ENCODE data around the gene SH3BGRL3.
"Not testable (repeated sequence)": the region's sequence is repeated elsewhere in the genome, so short reads cannot be mapped to it uniquely, and the experiment has no call there.

The SH3BGRL3 gene

GRCh38 chr1:26279456-26280332 lies at the start of gene SH3BGRL3:
Gene SH3BGRL3, plus strand, starts transcription at chr1:26280086. Its CDS starts 70 bp downstream, at chr1:26280156.
- peak within 1 kb of the TSS; percentile 81 for H3K4me3 ChIP-seq (ENCODE audit: low read depth, low read length)
- H3K9me3 ChIP-seq (ENCODE audit: control insufficient read depth, insufficient read depth, low read length), result no peaks in the 10 kb centered on the region
- peak within 1 kb of the TSS; percentile 45 for H3K9ac ChIP-seq (ENCODE audit: low read depth, low read length)
- peaks cover 38% of the 10 kb centered on the region for H3K36me3 ChIP-seq (ENCODE audit: control insufficient read depth, insufficient read depth, low read length)
- H3K27me3 ChIP-seq (ENCODE audit: control insufficient read depth, insufficient read depth, low read length), result no peaks in the 10 kb centered on the region
- H3K27ac ChIP-seq (ENCODE audit: low read depth, low read length), result peak within 1 kb of the TSS; percentile 87
- H3K4me1 ChIP-seq (ENCODE audit: control insufficient read depth, insufficient read depth, low read length), result peaks cover 32% of the 10 kb centered on the region

GRCh38 chr1:26230682-26231081 lies 49.2 kb upstream of the SH3BGRL3 start:
- H3K27me3 ChIP-seq (ENCODE audit: control insufficient read depth, insufficient read depth, low read length), result peaks cover 18% of the 10 kb centered on the region
- not testable (repeated sequence) for H3K9ac ChIP-seq (ENCODE audit: low read depth, low read length); H3K9me3 ChIP-seq (ENCODE audit: control insufficient read depth, insufficient read depth, low read length); H3K4me1 ChIP-seq (ENCODE audit: control insufficient read depth, insufficient read depth, low read length); H3K4me3 ChIP-seq (ENCODE audit: low read depth, low read length); H3K27ac ChIP-seq (ENCODE audit: low read depth, low read length); H3K36me3 ChIP-seq (ENCODE audit: control insufficient read depth, insufficient read depth, low read length)

DNA sequence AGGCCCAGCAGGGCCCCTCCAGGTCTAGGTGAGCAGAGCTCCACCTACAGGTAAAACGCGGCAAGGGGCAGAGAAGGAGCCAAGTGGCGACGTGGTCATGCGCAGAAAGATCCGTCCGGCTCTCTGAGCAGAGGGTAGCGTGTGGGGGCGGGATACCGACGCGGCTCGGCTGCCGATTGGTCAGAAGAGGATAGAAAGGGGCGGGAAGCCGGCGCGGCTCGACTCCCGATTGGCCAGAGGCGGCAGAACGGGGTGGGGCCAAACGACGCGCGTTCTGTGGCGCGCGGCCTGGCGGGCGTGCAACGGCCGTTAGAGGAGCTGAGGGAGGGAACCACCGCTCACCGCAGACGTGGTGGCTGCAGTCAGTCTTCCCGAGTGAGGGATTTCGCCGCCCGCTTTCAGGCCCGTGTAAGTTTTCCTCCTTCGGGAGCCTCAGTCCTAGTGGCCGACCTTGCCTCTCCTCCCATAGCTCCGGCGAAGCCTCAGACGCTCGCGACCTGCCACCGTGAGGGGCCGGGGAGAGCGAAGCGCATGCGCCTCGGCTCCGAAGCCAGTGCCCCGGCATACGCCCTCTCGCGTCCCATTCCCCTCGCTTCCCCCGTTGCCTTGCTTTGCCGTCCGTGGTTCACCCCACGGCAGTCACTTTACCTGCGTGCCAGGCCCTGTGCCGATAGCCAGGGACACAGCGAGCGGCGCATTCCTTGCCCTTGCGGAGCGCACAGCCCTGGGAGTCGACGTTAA lies 45.8 kb upstream of the SH3BGRL3 start, which contains the start of gene CEP85:
Gene CEP85 (plus strand): TSS at position 298 of the 741 bp plus-strand sequence. CDS start 5,584 bp downstream, outside the sequence.
- no peaks in the 10 kb centered on the region for H3K4me1 ChIP-seq (ENCODE audit: control insufficient read depth, insufficient read depth, low read length)
- H3K36me3 ChIP-seq (ENCODE audit: control insufficient read depth, insufficient read depth, low read length), result 0 out of 2 replicates have a peak, but pooled peaks cover 5% of the 10 kb centered on the region
- peak within 1 kb of the TSS; percentile 100 for H3K4me3 ChIP-seq (ENCODE audit: low read depth, low read length)
- H3K27ac ChIP-seq (ENCODE audit: low read depth, low read length), result peak within 1 kb of the TSS; percentile 81
- H3K9me3 ChIP-seq (ENCODE audit: control insufficient read depth, insufficient read depth, low read length), result no peaks in the 10 kb centered on the region
- no peaks in the 10 kb centered on the region for H3K27me3 ChIP-seq (ENCODE audit: control insufficient read depth, insufficient read depth, low read length)
- H3K9ac ChIP-seq (ENCODE audit: low read depth, low read length), result peak within 1 kb of the TSS; percentile 83

DNA sequence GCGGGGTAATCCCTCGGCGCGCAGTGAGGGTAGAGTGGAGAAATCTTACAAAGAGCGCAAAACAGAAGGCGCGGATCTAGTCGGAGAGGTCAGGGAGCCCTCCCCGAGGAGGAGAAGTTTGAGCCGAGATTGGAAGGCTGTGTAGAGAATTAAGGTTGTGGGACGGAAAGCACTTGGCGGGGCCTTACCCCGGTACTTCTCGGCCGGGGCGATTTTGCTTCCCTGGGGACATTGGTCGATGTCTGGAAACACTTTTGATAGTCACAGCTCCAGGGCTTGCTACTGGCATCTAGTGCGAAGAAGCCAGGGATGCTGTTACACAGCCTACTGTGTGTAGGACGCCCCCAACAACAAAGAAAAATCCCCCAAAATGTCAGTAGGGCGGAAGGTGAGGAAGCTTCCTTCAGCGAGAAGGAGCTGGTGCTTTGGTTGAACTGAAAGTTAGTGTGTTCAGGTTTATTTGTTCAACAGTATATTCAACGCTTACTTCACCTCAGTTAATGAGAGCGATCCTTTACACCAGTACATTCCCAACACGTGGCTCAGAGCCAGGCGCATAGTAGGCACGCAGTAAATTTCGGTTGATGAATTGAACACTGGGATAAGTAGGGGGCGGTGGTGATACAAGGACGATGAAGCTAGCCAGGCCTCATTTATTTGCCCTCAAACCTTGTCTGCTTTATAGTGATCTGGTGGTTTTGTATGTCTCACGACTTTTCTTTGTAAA lies 45.1 kb upstream of the SH3BGRL3 start:
- H3K4me3 ChIP-seq (ENCODE audit: low read depth, low read length), result peak overlapping the region; percentile 100
- peak overlapping the region; percentile 81 for H3K27ac ChIP-seq (ENCODE audit: low read depth, low read length)
- peak overlapping the region; percentile 83 for H3K9ac ChIP-seq (ENCODE audit: low read depth, low read length)
- peaks cover 8% of the 10 kb centered on the region; the same call in 1 of the 2 replicates for H3K36me3 ChIP-seq (ENCODE audit: control insufficient read depth, insufficient read depth, low read length)
- H3K27me3 ChIP-seq (ENCODE audit: control insufficient read depth, insufficient read depth, low read length), result no peaks in the 10 kb centered on the region
- no peaks in the 10 kb centered on the region for H3K9me3 ChIP-seq (ENCODE audit: control insufficient read depth, insufficient read depth, low read length)
- no peaks in the 10 kb centered on the region for H3K4me1 ChIP-seq (ENCODE audit: control insufficient read depth, insufficient read depth, low read length)

DNA sequence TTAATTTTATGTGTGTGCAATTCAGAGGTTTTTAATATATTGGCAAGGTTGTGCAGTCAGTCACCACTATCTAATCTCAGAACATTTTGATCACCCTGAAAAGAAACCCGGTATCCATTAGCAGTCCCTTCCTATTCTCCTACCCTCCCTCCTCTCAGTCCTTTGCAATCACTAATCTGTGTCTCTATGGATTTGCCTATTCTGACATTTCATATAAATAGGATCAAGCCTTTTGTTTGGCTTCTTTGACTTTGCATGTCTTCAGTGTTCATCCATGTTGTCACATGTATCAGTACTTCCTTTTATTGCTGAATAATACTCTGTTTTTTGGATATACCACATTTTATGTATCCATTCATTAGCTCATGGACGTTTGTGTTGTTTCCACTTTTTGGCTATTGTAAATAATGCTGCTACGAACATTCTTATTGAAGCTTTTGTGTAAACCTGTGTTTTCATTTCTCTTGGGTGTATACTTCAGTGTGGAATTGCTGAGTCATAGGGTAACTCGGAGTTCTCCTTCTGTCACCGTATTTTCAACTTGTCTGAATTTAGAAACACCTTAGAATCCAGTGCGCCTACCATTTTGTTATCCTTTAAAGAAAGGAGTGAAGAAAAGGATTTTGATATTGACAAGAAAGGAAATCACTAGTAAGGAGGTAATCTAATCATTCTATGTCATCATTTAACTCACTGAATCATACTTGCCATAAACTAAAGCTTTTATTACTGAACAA lies 42.5 kb upstream of the SH3BGRL3 start:
- no peak overlapping the region for H3K4me3 ChIP-seq (ENCODE audit: low read depth, low read length)
- no peak overlapping the region for H3K27ac ChIP-seq (ENCODE audit: low read depth, low read length)
- no peaks in the 10 kb centered on the region for H3K27me3 ChIP-seq (ENCODE audit: control insufficient read depth, insufficient read depth, low read length)
- no peak overlapping the region for H3K9ac ChIP-seq (ENCODE audit: low read depth, low read length)
- H3K9me3 ChIP-seq (ENCODE audit: control insufficient read depth, insufficient read depth, low read length), result no peaks in the 10 kb centered on the region
- peaks cover 21% of the 10 kb centered on the region for H3K36me3 ChIP-seq (ENCODE audit: control insufficient read depth, insufficient read depth, low read length)
- H3K4me1 ChIP-seq (ENCODE audit: control insufficient read depth, insufficient read depth, low read length), result no peaks in the 10 kb centered on the region

DNA sequence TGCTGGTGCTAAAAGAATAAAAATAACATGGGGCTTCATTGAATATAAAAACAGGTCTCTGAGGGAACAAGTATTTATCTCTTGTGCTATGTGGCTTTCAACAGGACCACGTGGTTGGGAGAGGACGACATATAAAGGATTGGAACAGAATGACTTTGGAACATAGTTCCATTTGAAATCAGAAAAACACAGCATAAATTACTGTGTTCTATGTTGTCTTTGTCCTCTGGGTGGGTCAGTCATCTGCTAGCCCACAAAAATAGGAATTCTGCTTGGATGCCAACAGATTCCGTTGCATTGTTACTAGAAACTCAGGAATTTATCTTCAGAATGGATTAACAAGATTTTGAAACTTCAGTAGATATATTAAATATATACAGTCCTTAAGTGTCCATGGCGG lies 40.0 kb upstream of the SH3BGRL3 start:
- H3K27ac ChIP-seq (ENCODE audit: low read depth, low read length), result no peak overlapping the region
- no peaks in the 10 kb centered on the region for H3K4me1 ChIP-seq (ENCODE audit: control insufficient read depth, insufficient read depth, low read length)
- peaks cover 42% of the 10 kb centered on the region for H3K36me3 ChIP-seq (ENCODE audit: control insufficient read depth, insufficient read depth, low read length)

DNA sequence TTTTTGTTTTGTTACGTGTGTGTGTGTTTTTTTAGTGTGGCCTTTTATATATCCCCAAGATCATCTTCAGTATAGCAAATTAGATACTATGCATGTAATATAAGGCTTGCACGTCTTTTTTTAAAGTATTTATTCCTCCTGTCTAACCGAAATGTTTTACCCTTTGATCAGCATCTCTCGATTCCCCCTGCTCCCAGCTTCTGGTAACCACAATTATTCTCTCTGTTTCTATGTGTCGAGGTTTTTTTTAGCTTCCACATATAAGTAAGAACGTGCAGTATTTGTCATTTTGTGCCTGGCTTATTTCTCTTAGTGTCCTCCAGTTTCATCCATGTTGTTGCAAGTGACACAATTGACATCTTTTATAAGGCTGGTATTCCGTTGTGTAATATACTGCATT lies 27.2 kb upstream of the SH3BGRL3 start:
- Histone ChIP-seq H3K4me1 (ENCODE audit: control insufficient read depth, insufficient read depth, low read length) (no peaks in the 10 kb centered on the region), H3K4me3 (ENCODE audit: low read depth, low read length) (no peak overlapping the region), H3K9ac (ENCODE audit: low read depth, low read length) (no peak overlapping the region), H3K36me3 (ENCODE audit: control insufficient read depth, insufficient read depth, low read length) (peaks cover 55% of the 10 kb centered on the region), H3K27me3 (ENCODE audit: control insufficient read depth, insufficient read depth, low read length) (no peaks in the 10 kb centered on the region), H3K9me3 (ENCODE audit: control insufficient read depth, insufficient read depth, low read length) (peaks cover 4% of the 10 kb centered on the region; the same call in 1 of the 2 replicates), H3K27ac (ENCODE audit: low read depth, low read length) (no peak overlapping the region)

More for the DNA sequence above, 40.0 kb upstream of the SH3BGRL3 start:
- Histone ChIP-seq H3K4me3 (ENCODE audit: low read depth, low read length) (no peak overlapping the region), H3K9me3 (ENCODE audit: control insufficient read depth, insufficient read depth, low read length) (no peaks in the 10 kb centered on the region), H3K27me3 (ENCODE audit: control insufficient read depth, insufficient read depth, low read length) (no peaks in the 10 kb centered on the region), H3K9ac (ENCODE audit: low read depth, low read length) (no peak overlapping the region)

DNA sequence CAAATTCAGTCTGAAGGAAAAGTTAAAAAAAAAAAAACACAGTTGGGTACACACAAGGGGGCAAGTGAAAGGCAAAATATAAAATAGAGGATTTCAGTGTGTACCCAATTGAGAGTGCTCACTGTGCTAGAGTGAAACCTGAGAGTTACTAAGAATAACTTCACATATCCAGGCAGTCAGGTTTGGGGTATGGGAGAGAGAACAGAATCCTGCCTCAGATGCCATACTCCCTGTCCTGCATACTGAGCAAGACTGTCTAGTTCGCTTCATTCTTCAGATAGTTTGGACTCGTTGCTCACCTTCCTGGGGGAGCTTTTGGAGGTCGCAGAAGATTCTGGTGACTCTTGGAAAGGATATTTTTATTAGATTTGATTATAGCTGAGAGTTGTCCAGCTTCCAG lies 25.5 kb upstream of the SH3BGRL3 start:
- no peak overlapping the region for H3K9ac ChIP-seq (ENCODE audit: low read depth, low read length)
- no peak overlapping the region for H3K27ac ChIP-seq (ENCODE audit: low read depth, low read length)
- no peaks in the 10 kb centered on the region for H3K27me3 ChIP-seq (ENCODE audit: control insufficient read depth, insufficient read depth, low read length)
- peaks cover 63% of the 10 kb centered on the region for H3K36me3 ChIP-seq (ENCODE audit: control insufficient read depth, insufficient read depth, low read length)
- H3K4me3 ChIP-seq (ENCODE audit: low read depth, low read length), result no peak overlapping the region
- H3K9me3 ChIP-seq (ENCODE audit: control insufficient read depth, insufficient read depth, low read length), result peaks cover 4% of the 10 kb centered on the region; the same call in 1 of the 2 replicates
- no peaks in the 10 kb centered on the region for H3K4me1 ChIP-seq (ENCODE audit: control insufficient read depth, insufficient read depth, low read length)

GRCh38 chr1:26257222-26257621 lies 22.7 kb upstream of the SH3BGRL3 start:
- H3K9ac ChIP-seq (ENCODE audit: low read depth, low read length), result no peak overlapping the region
- H3K27me3 ChIP-seq (ENCODE audit: control insufficient read depth, insufficient read depth, low read length), result no peaks in the 10 kb centered on the region
- H3K9me3 ChIP-seq (ENCODE audit: control insufficient read depth, insufficient read depth, low read length), result no peaks in the 10 kb centered on the region
- H3K36me3 ChIP-seq (ENCODE audit: control insufficient read depth, insufficient read depth, low read length), result peaks cover 70% of the 10 kb centered on the region
- no peak overlapping the region for H3K27ac ChIP-seq (ENCODE audit: low read depth, low read length)
- H3K4me1 ChIP-seq (ENCODE audit: control insufficient read depth, insufficient read depth, low read length), result no peaks in the 10 kb centered on the region
- no peak overlapping the region for H3K4me3 ChIP-seq (ENCODE audit: low read depth, low read length)

DNA sequence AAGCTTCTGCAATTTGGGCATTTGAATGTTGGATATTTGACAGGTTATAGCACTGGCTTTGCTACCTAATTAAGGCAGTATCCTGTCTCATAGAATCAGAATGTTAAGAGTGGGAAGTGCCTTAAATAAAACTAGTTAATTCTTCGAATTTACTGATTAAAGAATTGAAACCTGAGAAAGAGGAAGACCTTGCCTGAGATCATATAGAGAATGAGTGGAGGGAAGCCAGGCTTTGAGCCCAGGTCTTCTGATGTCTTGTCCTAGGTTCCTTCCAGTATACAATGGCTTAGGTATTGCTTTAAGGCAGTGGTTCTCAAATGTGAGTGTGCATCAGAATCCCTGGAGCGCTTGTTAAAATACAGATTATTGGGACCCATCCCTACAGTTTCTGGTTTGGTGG lies 20.9 kb upstream of the SH3BGRL3 start:
- Histone ChIP-seq H3K9me3 (ENCODE audit: control insufficient read depth, insufficient read depth, low read length) (no peaks in the 10 kb centered on the region), H3K4me1 (ENCODE audit: control insufficient read depth, insufficient read depth, low read length) (no peaks in the 10 kb centered on the region), H3K27ac (ENCODE audit: low read depth, low read length) (no peak overlapping the region), H3K4me3 (ENCODE audit: low read depth, low read length) (no peak overlapping the region), H3K36me3 (ENCODE audit: control insufficient read depth, insufficient read depth, low read length) (peaks cover 82% of the 10 kb centered on the region), H3K27me3 (ENCODE audit: control insufficient read depth, insufficient read depth, low read length) (no peaks in the 10 kb centered on the region), H3K9ac (ENCODE audit: low read depth, low read length) (no peak overlapping the region)

All from HUES48 (cell line).